Measurements from ENCODE around the gene KCNIP3.

The KCNIP3 gene

DNA sequence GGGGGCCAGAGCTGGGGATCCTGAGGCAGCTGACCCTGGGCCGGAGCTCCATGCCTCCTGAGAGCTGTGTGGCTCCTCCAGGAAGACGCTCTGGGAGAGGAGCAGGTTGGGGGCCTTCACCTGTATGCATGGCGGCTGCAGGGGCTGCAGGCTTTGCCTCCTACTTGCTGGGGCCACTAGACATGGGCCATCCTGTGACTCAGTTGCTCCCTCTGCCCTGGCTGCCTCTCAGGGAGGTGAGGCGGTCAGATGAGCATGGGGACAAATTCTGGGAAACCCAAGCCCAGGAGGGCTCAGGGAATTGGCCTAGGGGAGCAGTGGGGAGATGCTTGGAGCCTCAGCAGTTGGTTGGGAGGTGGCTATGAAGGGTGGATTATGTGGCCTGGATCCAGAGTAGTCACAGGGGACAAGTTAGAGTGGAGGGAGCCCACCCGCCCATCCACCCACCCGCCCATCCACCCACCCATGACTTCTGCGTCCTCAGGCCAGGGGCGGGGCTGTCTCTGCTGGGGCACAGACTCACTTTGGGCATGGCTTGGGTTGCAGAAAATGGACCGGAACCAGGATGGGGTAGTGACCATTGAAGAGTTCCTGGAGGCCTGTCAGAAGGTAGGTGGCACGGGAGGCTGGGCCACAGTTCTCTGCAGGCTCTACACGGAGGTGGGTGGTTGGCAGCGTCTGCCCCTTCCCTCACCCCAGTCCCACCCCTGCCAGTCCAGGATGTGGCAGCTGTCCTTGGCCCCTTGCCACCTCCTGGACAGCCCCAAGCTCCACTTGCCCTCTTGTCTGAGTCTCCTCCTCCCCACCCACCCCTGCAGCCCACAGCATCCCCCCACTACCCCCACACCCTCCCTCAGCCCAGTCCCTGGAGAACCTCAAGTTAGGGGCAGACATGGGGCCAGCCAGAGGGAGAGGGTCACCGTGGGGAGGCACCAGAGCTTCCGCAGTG is 85.8 kb downstream of the KCNIP3 start:
- H3K27ac ChIP-seq, result no peak overlapping the region
- TF ChIP-seq, protein P1, sequence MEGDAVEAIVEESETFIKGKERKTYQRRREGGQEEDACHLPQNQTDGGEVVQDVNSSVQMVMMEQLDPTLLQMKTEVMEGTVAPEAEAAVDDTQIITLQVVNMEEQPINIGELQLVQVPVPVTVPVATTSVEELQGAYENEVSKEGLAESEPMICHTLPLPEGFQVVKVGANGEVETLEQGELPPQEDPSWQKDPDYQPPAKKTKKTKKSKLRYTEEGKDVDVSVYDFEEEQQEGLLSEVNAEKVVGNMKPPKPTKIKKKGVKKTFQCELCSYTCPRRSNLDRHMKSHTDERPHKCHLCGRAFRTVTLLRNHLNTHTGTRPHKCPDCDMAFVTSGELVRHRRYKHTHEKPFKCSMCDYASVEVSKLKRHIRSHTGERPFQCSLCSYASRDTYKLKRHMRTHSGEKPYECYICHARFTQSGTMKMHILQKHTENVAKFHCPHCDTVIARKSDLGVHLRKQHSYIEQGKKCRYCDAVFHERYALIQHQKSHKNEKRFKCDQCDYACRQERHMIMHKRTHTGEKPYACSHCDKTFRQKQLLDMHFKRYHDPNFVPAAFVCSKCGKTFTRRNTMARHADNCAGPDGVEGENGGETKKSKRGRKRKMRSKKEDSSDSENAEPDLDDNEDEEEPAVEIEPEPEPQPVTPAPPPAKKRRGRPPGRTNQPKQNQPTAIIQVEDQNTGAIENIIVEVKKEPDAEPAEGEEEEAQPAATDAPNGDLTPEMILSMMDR (conservative IDR thresholded peaks at IDR 0.05), result no peak
- TF ChIP-seq ZFX (IDR thresholded peaks at IDR 0.05), result no peak

DNA sequence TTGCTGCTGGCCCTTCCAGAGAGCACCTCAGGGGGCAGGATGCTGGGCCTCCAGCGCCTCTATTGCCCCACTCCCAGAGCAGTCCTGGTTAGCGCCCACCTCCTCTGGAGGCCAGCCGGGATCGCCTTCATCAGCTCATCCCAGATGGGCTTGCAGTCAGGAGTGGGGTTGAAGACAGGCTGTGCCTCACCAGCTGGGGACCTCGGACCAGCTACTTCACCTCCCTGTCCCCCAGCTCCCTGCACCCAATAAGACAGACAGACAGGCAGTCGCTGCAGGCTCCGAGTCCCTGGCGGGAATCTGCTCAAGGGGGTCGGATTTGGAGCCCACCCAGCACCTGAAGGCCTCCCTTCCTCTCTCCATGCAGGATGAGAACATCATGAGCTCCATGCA is 86.5 kb downstream of the KCNIP3 start:
- H3K27ac ChIP-seq, result no peak overlapping the region
- TF ChIP-seq ZFX (IDR thresholded peaks at IDR 0.05), result no peak
- TF ChIP-seq, protein P1 (conservative IDR thresholded peaks at IDR 0.05), result no peak

DNA sequence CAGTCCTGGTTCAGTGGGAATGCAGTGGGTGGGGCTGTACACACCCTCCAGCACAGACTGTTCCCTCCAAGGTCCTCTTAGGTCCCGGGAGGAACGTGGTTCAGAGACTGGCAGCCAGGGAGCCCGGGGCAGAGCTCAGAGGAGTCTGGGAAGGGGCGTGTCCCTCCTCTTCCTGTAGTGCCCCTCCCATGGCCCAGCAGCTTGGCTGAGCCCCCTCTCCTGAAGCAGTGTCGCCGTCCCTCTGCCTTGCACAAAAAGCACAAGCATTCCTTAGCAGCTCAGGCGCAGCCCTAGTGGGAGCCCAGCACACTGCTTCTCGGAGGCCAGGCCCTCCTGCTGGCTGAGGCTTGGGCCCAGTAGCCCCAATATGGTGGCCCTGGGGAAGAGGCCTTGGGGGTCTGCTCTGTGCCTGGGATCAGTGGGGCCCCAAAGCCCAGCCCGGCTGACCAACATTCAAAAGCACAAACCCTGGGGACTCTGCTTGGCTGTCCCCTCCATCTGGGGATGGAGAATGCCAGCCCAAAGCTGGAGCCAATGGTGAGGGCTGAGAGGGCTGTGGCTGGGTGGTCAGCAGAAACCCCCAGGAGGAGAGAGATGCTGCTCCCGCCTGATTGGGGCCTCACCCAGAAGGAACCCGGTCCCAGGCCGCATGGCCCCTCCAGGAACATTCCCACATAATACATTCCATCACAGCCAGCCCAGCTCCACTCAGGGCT is 87.9 kb downstream of the KCNIP3 start:
- no peak for TF ChIP-seq ZFX (IDR thresholded peaks at IDR 0.05)
- TF ChIP-seq, protein P1 (conservative IDR thresholded peaks at IDR 0.05), result no peak
- H3K27ac ChIP-seq, result no peak overlapping the region

DNA sequence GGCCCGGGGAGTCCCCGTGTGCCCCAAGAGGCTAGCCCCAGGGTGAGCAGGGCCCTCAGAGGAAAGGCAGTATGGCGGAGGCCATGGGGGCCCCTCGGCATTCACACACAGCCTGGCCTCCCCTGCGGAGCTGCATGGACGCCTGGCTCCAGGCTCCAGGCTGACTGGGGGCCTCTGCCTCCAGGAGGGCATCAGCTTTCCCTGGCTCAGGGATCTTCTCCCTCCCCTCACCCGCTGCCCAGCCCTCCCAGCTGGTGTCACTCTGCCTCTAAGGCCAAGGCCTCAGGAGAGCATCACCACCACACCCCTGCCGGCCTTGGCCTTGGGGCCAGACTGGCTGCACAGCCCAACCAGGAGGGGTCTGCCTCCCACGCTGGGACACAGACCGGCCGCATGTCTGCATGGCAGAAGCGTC is 88.4 kb downstream of the KCNIP3 start:
- TF ChIP-seq ZFX (IDR thresholded peaks at IDR 0.05), result no peak
- TF ChIP-seq, protein P1 (conservative IDR thresholded peaks at IDR 0.05), result no peak
- no peak overlapping the region for H3K27ac ChIP-seq

GRCh38 chr2:95386031-95386430 is 88.9 kb downstream of the KCNIP3 start:
- no peak for TF ChIP-seq ZFX (IDR thresholded peaks at IDR 0.05)
- TF ChIP-seq, protein P1 (conservative IDR thresholded peaks at IDR 0.05), result no peak
- no peak overlapping the region for H3K27ac ChIP-seq

DNA sequence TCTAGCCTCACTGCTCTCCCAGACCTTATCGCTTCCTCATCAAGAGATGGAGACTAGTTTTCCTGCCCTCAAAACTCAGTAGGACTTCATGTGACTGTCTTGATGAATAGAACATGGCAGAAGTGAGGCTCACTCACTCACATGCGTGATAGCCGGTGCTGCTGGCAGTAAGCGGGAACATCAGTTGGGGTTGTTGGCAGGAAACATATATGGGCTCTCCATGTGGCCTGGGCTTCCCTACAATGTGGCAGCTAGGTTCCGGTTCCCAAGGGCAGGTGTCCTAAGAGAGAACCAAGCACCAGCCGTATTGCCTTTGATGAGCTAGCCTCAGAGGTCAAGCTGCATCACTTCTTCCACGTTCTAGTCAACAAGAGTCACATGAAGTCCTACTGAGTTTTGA is 90.2 kb downstream of the KCNIP3 start:
- H3K27ac ChIP-seq, result no peak overlapping the region
- TF ChIP-seq, protein P1 (conservative IDR thresholded peaks at IDR 0.05), result no peak
- no peak for TF ChIP-seq ZFX (IDR thresholded peaks at IDR 0.05)

All from C4-2B (cell line).